ENCODE results near the gene ERCC6L2.

Gene ERCC6L2

DNA sequence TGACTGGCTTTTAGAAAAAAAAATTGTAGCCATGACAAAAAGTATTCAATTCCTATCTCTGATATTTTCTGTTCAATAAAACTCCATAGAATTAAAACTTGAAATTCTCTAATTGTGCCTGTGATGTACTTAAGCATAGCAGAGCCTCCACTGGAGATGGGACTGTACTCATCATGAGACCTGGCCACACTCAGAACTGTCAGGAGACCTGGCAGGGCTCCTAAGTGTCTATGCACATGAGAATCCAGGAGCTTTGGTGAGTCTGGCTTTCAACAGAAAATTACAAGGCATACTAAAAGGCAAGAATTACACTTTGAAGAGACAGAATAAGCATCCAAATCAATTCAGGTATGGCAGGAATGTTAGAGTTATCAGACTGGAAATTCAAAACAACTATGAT, 26.7 kb upstream of the ERCC6L2 start:
- TF ChIP-seq, protein P1, sequence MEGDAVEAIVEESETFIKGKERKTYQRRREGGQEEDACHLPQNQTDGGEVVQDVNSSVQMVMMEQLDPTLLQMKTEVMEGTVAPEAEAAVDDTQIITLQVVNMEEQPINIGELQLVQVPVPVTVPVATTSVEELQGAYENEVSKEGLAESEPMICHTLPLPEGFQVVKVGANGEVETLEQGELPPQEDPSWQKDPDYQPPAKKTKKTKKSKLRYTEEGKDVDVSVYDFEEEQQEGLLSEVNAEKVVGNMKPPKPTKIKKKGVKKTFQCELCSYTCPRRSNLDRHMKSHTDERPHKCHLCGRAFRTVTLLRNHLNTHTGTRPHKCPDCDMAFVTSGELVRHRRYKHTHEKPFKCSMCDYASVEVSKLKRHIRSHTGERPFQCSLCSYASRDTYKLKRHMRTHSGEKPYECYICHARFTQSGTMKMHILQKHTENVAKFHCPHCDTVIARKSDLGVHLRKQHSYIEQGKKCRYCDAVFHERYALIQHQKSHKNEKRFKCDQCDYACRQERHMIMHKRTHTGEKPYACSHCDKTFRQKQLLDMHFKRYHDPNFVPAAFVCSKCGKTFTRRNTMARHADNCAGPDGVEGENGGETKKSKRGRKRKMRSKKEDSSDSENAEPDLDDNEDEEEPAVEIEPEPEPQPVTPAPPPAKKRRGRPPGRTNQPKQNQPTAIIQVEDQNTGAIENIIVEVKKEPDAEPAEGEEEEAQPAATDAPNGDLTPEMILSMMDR (IDR thresholded peaks at IDR 0.05; ENCODE audit: low read depth, low read length, missing control alignments): no peak
- H3K4me3 ChIP-seq (ENCODE audit: low read depth, low read length): no peak overlapping the region
- DNase-seq (ENCODE audit: low read depth): no peak

DNA sequence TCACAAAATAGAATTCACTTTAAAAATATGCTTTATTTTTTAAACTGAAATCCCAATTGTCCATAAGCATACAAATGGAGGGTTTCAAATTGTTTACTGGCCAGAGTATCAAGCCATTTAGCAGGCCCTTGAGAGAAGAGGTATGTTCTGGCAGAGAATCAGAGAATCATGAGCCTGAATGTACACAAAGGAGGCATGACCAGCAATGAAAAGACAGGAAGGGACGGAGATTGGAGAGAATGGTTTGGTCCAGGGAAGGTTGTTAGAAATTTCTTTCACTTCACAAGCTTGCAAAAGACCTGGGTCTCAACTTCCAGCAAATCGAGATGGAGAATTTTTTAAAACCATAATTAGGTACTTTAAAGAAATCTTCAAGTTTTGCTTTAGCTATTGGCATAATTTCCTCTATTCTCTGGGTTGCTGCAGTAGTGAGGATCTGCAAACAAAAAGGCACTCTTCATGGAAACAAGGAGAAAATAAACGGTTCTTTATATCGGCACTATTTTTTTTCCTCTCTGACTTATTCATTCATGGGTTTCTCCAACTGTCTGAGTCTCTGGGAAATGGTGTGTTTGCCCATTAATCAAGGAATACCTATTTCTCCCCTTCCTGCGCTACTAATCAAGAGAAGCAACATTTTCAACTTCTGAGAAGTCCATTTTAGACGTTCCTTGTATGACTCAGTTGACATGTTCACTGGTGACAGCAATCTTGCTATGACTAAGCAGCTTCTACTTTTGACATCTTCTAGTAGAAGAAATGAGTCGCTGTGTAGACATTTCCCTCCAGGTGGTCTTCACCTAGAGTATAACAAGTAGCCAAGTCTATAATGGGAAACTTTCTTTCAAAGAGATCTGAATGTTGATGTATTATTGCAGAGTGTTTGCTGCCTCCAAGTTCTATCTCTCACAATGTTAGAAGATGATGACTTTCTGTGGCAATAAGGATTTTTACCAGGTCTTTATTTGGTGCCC, 23.1 kb upstream of the ERCC6L2 start:
- peak; percentile 90 for DNase-seq (ENCODE audit: low read depth)
- peak overlapping the region; percentile 47; the same call in 1 of the 2 replicates for H3K4me3 ChIP-seq (ENCODE audit: low read depth, low read length)
- TF ChIP-seq, protein P1 (IDR thresholded peaks at IDR 0.05; ENCODE audit: low read depth, low read length, missing control alignments): no peak

DNA sequence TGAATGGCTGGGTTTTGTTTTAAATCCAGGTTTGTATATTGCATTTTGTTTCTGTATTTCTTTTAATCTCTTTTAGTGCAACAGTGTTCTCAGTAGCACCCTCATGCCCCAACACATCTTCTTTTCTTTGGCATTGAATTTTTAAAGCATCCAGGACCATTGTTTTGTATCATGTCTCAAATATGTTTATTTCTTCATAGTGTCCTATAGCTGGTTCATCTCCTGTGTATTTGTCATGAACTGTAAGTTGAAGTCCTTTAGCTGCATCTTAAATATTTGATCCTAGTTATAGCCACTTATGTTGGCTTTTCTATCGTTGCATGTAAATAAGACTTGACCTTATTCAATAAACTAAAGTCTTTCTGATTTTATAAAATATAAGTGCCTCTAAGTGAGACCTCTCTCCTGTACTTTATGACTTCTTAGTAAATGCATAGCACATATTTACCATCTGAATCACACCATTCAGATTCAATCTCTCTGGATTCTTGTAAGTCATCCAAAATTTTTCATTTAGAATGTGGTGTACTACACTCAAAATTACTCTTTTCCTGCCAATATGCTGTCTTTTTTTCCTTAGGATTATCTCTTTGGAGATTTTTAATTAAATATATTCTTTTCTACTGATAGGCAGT, 21.0 kb upstream of the ERCC6L2 start:
- H3K4me3 ChIP-seq (ENCODE audit: low read depth, low read length): no peak overlapping the region; the same call in 1 of the 2 replicates
- TF ChIP-seq, protein P1 (IDR thresholded peaks at IDR 0.05; ENCODE audit: low read depth, low read length, missing control alignments): no peak
- DNase-seq (ENCODE audit: low read depth): no peak

DNA sequence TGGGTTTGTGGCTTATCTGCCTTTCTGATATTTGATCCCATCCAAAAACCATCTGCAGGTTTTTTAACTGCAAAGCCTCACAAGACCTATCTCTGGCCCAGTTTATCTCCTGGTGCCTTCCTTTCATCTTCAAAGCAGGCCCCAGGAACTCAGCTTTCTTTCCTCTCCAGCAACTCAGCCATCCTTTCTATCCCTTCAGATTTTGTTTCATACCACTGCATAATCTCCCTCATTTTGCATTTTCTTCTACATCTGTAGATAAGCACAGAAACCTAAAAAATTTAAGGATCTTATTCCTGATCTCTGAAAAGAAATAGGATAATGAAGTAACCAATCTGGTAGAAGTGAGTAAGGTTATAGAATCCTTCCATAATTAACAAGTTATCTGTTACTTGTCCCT, 19.5 kb upstream of the ERCC6L2 start:
- H3K4me3 ChIP-seq (ENCODE audit: low read depth, low read length): no peak overlapping the region
- DNase-seq (ENCODE audit: low read depth): no peak
- TF ChIP-seq, protein P1 (IDR thresholded peaks at IDR 0.05; ENCODE audit: low read depth, low read length, missing control alignments): no peak

DNA sequence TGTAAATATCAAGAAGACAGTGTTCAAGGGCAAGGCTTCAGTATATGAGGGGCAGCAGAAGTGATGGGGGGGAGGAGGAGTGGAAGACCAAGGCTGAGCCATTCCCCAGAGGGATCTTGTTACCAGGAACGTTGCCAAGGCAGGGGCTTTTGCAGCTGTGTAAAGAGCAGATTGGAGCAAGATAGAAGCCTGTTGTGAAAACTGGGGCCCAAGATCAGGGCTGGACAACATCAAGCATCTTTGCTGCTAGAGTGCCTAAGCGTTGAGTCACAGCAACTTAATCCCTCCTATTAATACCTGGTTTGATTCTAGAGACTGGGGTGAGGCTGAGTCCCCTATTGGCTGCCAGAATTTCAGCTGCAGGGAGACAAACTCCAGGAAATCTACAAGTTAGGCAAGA, 18.4 kb upstream of the ERCC6L2 start:
- TF ChIP-seq, protein P1 (IDR thresholded peaks at IDR 0.05; ENCODE audit: low read depth, low read length, missing control alignments): no peak
- no peak overlapping the region for H3K4me3 ChIP-seq (ENCODE audit: low read depth, low read length)
- DNase-seq (ENCODE audit: low read depth): no peak

DNA sequence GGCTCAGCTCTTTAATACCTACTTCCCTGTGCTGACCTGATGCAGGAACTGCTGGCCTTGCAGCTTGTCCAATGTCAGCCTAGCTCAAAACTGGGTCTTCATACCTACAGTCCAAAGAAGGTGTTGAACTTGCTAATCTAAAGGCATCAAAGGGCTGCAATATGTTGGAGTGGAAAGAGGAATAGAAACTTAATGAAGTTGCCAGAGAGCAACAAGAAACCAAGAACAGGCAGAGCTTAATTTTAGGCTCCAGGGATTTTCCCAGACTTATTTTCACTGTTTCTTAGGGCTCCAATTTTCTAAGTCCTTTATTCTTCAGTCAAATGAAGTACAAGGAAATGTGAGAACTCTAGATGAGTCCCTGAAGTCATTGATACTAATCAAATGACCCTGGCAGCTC, 17.6 kb upstream of the ERCC6L2 start:
- H3K4me3 ChIP-seq (ENCODE audit: low read depth, low read length): no peak overlapping the region
- TF ChIP-seq, protein P1 (IDR thresholded peaks at IDR 0.05; ENCODE audit: low read depth, low read length, missing control alignments): no peak
- peak; percentile 36 for DNase-seq (ENCODE audit: low read depth)
